Osteoblast (primary cell): ENCODE measurements around the gene RYK. TPM values are rescaled to one million over a fixed set of nuclear protein-coding genes. Genes with fewer than 3 reads are reported as not detected.

Source experiments
- DNase-seq: peaks from one replicate; pipeline ENCODE4 v3.0.0; 2011; ENCODE audit warnings: low spot score, mixed read lengths; ENCODE audit not compliant: insufficient read length; ENCODE audit errors: missing footprints
- H2AFZ ChIP-seq: 2 replicates; pipeline ENCODE4 v1.6.0; 2011; ENCODE audit warnings: mild to moderate bottlenecking, low read length
- H3K27ac ChIP-seq: 2 replicates; pipeline ENCODE4 v1.5.1; 2011; ENCODE audit warnings: mild to moderate bottlenecking, low read depth, low read length, moderate library complexity
- H3K27me3 ChIP-seq: 2 replicates; pipeline ENCODE4 v1.6.0; 2012; ENCODE audit warnings: mild to moderate bottlenecking, control low read depth, inconsistent platforms, low read length, moderate library complexity; ENCODE audit not compliant: insufficient read depth
- H3K36me3 ChIP-seq: 2 replicates; pipeline ENCODE4 v1.5.1; 2011; ENCODE audit warnings: mild to moderate bottlenecking, low read length, control low read depth, moderate library complexity; ENCODE audit not compliant: insufficient read depth
- H3K4me1 ChIP-seq: 2 replicates; pipeline ENCODE4 v1.5.1; 2011; ENCODE audit warnings: mild to moderate bottlenecking, low read length, control low read depth, moderate library complexity; ENCODE audit not compliant: insufficient read depth
- H3K4me2 ChIP-seq: 2 replicates; pipeline ENCODE4 v1.6.0; 2011; ENCODE audit warnings: mild to moderate bottlenecking, low read length; ENCODE audit not compliant: insufficient read depth
- H3K4me3 ChIP-seq: fragments of 200-600 bp; sonication (generic); 3 replicates; pipeline ENCODE4 v1.5.1; 2012; ENCODE audit warnings: mild to moderate bottlenecking, low read length, inconsistent platforms; ENCODE audit not compliant: insufficient read depth
- H3K79me2 ChIP-seq: 2 replicates; pipeline ENCODE4 v1.6.0; 2012; ENCODE audit warnings: mild to moderate bottlenecking, low read length, control low read depth, inconsistent platforms; ENCODE audit not compliant: insufficient read depth
- H3K9me3 ChIP-seq: 2 replicates; pipeline ENCODE4 v1.5.1; 2011; ENCODE audit warnings: low read depth, low read length, control low read depth
- H4K20me1 ChIP-seq: 2 replicates; pipeline ENCODE4 v1.6.0; 2012; ENCODE audit warnings: mild to moderate bottlenecking, low read length, control low read depth; ENCODE audit not compliant: insufficient read depth
- total RNA-seq: library from RNA; depleted of rRNA; stranded (reverse); fragments of >200 nt; gene quantifications from 2 replicates; pipeline ENCODE4 v1.2.3, GENCODE V29; 2012
- TF ChIP-seq, protein P1 (sequence below): IDR thresholded peaks from 2 replicates; pipeline ENCODE4 v1.5.1; 2011; ENCODE audit warnings: mild to moderate bottlenecking, low read depth, low read length, moderate library complexity; ENCODE audit errors: extremely low read depth

The RYK gene
- total RNA-seq, 1 donor: 117 TPM

DNA sequence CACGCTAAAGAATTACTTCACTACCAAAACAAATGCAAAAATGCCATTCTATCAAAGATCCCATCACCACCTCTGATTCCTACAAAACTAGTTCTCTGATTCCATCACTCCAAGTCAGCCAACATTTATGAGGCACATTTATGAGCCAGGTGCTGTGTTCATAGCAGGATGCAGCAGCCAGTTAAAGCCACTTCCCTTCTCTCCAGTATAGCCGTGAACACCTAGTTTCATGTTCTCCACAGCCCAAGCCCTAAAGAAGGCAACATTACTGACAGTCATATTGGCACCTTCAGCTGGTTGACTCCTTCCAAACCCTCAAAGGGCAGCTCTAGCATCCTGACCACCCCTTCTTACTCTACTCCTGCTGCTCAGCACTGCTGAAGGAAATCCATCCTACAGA, 36.4 kb downstream of the RYK start:
- TF ChIP-seq, protein P1, sequence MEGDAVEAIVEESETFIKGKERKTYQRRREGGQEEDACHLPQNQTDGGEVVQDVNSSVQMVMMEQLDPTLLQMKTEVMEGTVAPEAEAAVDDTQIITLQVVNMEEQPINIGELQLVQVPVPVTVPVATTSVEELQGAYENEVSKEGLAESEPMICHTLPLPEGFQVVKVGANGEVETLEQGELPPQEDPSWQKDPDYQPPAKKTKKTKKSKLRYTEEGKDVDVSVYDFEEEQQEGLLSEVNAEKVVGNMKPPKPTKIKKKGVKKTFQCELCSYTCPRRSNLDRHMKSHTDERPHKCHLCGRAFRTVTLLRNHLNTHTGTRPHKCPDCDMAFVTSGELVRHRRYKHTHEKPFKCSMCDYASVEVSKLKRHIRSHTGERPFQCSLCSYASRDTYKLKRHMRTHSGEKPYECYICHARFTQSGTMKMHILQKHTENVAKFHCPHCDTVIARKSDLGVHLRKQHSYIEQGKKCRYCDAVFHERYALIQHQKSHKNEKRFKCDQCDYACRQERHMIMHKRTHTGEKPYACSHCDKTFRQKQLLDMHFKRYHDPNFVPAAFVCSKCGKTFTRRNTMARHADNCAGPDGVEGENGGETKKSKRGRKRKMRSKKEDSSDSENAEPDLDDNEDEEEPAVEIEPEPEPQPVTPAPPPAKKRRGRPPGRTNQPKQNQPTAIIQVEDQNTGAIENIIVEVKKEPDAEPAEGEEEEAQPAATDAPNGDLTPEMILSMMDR: no peak
- H3K27me3 ChIP-seq: no peaks in the 10 kb centered on the region
- H3K4me1 ChIP-seq: no peaks in the 10 kb centered on the region
- no peak overlapping the region for H3K27ac ChIP-seq
- no peak for DNase-seq
- peaks cover 12% of the 10 kb centered on the region for H3K36me3 ChIP-seq
- H3K4me2 ChIP-seq: no peak overlapping the region
- H2AFZ ChIP-seq: no peak overlapping the region
- peaks cover 41% of the 10 kb centered on the region for H4K20me1 ChIP-seq
- no peaks in the 10 kb centered on the region for H3K9me3 ChIP-seq
- H3K79me2 ChIP-seq: peaks cover 52% of the 10 kb centered on the region
- H3K4me3 ChIP-seq: no peak overlapping the region

DNA sequence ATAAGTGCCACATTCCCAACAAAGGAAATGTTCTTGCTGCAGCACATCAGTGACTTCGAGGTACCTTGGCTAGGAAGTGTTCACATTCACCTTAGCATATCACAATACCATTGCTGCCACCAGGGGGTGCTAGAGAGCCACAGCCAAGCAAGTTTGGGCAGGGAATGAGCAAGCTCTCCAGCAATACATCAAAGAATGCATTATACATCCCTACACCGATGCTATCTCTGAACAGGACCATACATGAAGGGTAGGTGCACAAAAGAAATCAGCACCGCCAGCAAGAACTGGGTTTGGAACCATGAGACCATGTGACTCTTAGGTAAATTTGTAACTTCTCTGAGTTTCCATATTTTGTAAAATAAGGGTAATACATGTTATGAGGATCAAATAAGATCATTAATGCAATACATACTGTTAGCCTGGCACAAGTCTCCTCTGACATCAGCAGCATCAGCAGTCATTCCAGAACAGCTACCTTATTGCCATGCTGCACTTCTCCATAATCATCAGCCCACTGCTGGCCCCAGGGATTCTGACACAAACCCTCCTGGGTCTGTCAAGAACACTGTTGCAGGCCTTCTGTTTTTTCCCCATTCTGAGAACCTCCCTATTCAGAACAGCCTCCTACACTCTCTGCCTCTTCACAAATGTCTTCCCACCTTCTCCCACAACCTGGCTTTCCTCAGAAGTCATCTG, 37.5 kb downstream of the RYK start:
- H3K9me3 ChIP-seq: no peaks in the 10 kb centered on the region
- no peak overlapping the region for H2AFZ ChIP-seq
- H3K4me2 ChIP-seq: no peak overlapping the region
- no peak overlapping the region for H3K4me3 ChIP-seq
- H3K27me3 ChIP-seq: no peaks in the 10 kb centered on the region
- H3K79me2 ChIP-seq: peaks cover 44% of the 10 kb centered on the region
- peak; percentile 37 for DNase-seq
- peaks cover 37% of the 10 kb centered on the region for H4K20me1 ChIP-seq
- no peak overlapping the region for H3K27ac ChIP-seq
- TF ChIP-seq, protein P1: peak; percentile 99
- H3K36me3 ChIP-seq: peaks cover 18% of the 10 kb centered on the region
- no peaks in the 10 kb centered on the region for H3K4me1 ChIP-seq

DNA sequence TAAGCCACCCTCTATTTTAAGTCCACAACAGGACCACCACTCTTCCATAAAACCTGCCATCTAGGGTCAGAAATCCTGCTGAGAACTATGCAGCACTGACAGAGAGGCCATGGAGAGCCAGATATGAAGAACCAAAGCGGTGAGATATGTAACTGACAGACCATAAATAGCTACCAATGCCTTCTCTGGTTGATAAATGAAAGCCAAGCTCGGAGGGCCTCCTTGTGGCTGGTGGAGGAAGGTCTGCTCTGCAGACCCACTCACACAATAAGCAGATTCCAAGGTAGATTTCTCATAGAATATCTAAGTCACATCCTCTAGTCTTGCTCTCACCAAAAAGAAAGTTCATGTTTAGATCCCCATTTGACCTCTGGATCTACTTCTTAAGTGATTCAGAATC, 38.9 kb downstream of the RYK start:
- H3K9me3 ChIP-seq: no peaks in the 10 kb centered on the region
- peaks cover 37% of the 10 kb centered on the region for H4K20me1 ChIP-seq

DNA sequence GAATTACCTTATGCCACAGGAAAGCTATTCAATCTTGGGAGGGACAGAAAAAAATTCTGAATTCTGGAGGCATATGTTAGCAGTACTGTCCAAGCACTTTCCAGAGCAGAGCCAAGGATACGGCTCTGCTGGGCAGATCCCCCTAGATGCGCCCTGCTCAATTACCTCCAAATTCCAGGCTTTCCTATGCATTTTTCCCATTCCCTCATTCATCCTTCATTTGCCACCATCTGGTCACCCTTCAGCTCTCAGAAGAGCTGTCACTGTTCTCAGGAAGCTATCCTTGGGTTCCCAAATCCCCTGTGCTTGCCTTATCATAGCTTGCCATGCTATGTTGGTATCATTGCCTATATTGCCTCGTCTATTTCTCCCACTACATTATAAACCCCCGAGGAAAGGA, 45.2 kb downstream of the RYK start:
- H4K20me1 ChIP-seq: no peaks in the 10 kb centered on the region
- H3K79me2 ChIP-seq: peaks cover 14% of the 10 kb centered on the region
- peaks cover 28% of the 10 kb centered on the region for H3K36me3 ChIP-seq
- no peak overlapping the region for H2AFZ ChIP-seq
- H3K27me3 ChIP-seq: no peaks in the 10 kb centered on the region
- TF ChIP-seq, protein P1: no peak
- no peak for DNase-seq
- H3K4me3 ChIP-seq: no peak overlapping the region
- peaks cover 22% of the 10 kb centered on the region for H3K4me1 ChIP-seq
- H3K9me3 ChIP-seq: no peaks in the 10 kb centered on the region
- no peak overlapping the region for H3K27ac ChIP-seq
- H3K4me2 ChIP-seq: no peak overlapping the region

More for the DNA sequence above, 38.9 kb downstream of the RYK start:
- H3K36me3 ChIP-seq: peaks cover 24% of the 10 kb centered on the region
- H3K27ac ChIP-seq: no peak overlapping the region
- H3K4me3 ChIP-seq: no peak overlapping the region
- no peak overlapping the region for H3K4me2 ChIP-seq
- peaks cover 40% of the 10 kb centered on the region for H3K79me2 ChIP-seq
- H2AFZ ChIP-seq: no peak overlapping the region
- DNase-seq: peak; percentile 26
- H3K27me3 ChIP-seq: no peaks in the 10 kb centered on the region
- TF ChIP-seq, protein P1: peak; percentile 87
- no peaks in the 10 kb centered on the region for H3K4me1 ChIP-seq
